ENCODE measurements around the gene SEC24C. TPM values are rescaled to one million over a fixed set of nuclear protein-coding genes. Genes with fewer than 3 reads are reported as not detected.

SEC24C gene
- total and polyA plus RNA-seq, 2 of the 4 experiments (the other 2 are of a cell fraction), result 74.2 to 88.9 TPM

- in situ Hi-C loops (cut with MboI; ENCODE audit: low sequenced_read_pairs), result no loop called here
- peaks cover 7 to 11% of the 10 kb centered on the region in 2 experiments; a peak in 2 of 4 replicates for H3K79me1 ChIP-seq (ENCODE audit: low read depth in 1 of 2, low read length in 2 of 2)
- peaks cover 88% of the 10 kb centered on the region for H3K36me3 ChIP-seq (ENCODE audit: control insufficient read depth, insufficient read depth, low read length)
- H3K9me1 ChIP-seq (ENCODE audit: insufficient read depth, low read length), result 0 out of 2 replicates have a peak, but pooled peaks cover 7% of the 10 kb centered on the region
- no peak overlapping the region for H3K18ac ChIP-seq (ENCODE audit: low read depth, low read length)
- H4K8ac ChIP-seq (ENCODE audit: low read depth in 2 of 2, low read length in 2 of 2), result no peak overlapping the region
- H3K4me3 ChIP-seq (ENCODE audit: insufficient read depth, low read depth, low read length), result no peak overlapping the region
- H2BK5ac ChIP-seq (ENCODE audit: low read depth, low read length, poor library complexity, severe bottlenecking), result no peak overlapping the region
- H2AK5ac ChIP-seq (ENCODE audit: low read depth, low read length), result no peak overlapping the region
- no peak overlapping the region for H2BK15ac ChIP-seq (ENCODE audit: low read depth, low read length)
- H3K23ac ChIP-seq (ENCODE audit: low read depth, low read length), result no peak overlapping the region
- TF ChIP-seq MAFK (IDR thresholded peaks at IDR 0.05; ENCODE audit: low read depth, low read length) (no peak), USF2 (IDR thresholded peaks at IDR 0.05; ENCODE audit: low read depth, low read length) (no peak), MXI1 (IDR thresholded peaks at IDR 0.05; ENCODE audit: borderline replicate concordance, low read depth, low read length) (no peak), FOS (IDR thresholded peaks at IDR 0.05; ENCODE audit: low read depth, low read length) (no peak), RFX5 (IDR thresholded peaks at IDR 0.05; ENCODE audit: low read depth, low read length) (no peak), MAZ (IDR thresholded peaks at IDR 0.05; ENCODE audit: borderline replicate concordance, low read depth, low read length) (no peak), SMC3 (IDR thresholded peaks at IDR 0.05; ENCODE audit: low read depth, low read length) (no peak), BHLHE40 (IDR thresholded peaks at IDR 0.05; ENCODE audit: low read depth, low read length) (no peak), CTCF (conservative IDR thresholded peaks at IDR 0.05; ENCODE audit: low read depth, low read length) (no peak), RAD21 (IDR thresholded peaks at IDR 0.05; ENCODE audit: low read length) (no peak), RCOR1 (IDR thresholded peaks at IDR 0.05; ENCODE audit: insufficient replicate concordance, low read length) (no peak), CHD1 (IDR thresholded peaks at IDR 0.05; ENCODE audit: low read depth, low read length) (no peak)
- H3K9ac ChIP-seq (ENCODE audit: low read depth, low read length), result no peak overlapping the region
- H3K4me2 ChIP-seq (ENCODE audit: low read depth, low read length), result no peak overlapping the region
- POLR2A ChIA-PET (ENCODE audit: unreplicated experiment), result no interaction called here
- peaks cover 3% of the 10 kb centered on the region; the same call in 1 of the 2 replicates for H4K20me1 ChIP-seq (ENCODE audit: insufficient read depth, low read length)
- no peak overlapping the region for H4K5ac ChIP-seq (ENCODE audit: low read depth, low read length)
- H3K14ac ChIP-seq (replicated peaks; ENCODE audit: low read depth, low read length), result no peak overlapping the region
- intact Hi-C loops (cut with micrococcal nuclease), result no loop called here
- no peak overlapping the region for H2BK120ac ChIP-seq (ENCODE audit: low read depth, low read length)
- no TSS peak for BruUV-seq (replicated peaks)
- H2AK9ac ChIP-seq (replicated peaks; ENCODE audit: low read depth, low read length, poor library complexity), result no peak overlapping the region
- CTCF ChIA-PET, result no interaction called here
- H3K27me3 ChIP-seq (ENCODE audit: control insufficient read depth, insufficient read depth, low read length), result no peaks in the 10 kb centered on the region
- H3K27ac ChIP-seq (ENCODE audit: insufficient read depth, low read length), result no peak overlapping the region
- no peak overlapping the region for H3K4ac ChIP-seq (ENCODE audit: low read depth, low read length)
- no peak for DNase-seq
- H3K9me3 ChIP-seq (ENCODE audit: control insufficient read depth, insufficient read depth, low read length), result no peaks in the 10 kb centered on the region
- no peak overlapping the region for H2BK20ac ChIP-seq (ENCODE audit: low read depth, low read length)
- dilution Hi-C loops (cut with HindIII; ENCODE audit: low sequenced_read_pairs, unreplicated experiment), result no loop called here
- no peak overlapping the region for H4K91ac ChIP-seq (ENCODE audit: insufficient read depth, low read depth, low read length)
- ATAC-seq (ENCODE audit: low read depth), result no peak
- H3K4me1 ChIP-seq (ENCODE audit: control insufficient read depth, insufficient read depth, low read length), result no peaks in the 10 kb centered on the region
- WGBS, 2 experiments (ENCODE audit: extremely low coverage in 2 of 2, insufficient read length in 1 of 2), result 100% methylated on average over 2 of the region's 6 CpGs; no CpG with 5 or more reads in 1 of the 2 experiments
- no peak overlapping the region for H2AFZ ChIP-seq (replicated peaks; ENCODE audit: low read length, poor library complexity)
- H3K56ac ChIP-seq (ENCODE audit: extremely low read depth, insufficient read depth, low read length), result no peak overlapping the region
Measured at GRCh38 chr10:73798087-73798486, 53.9 kb downstream of the SEC24C start.

Data from IMR-90 (cell line).